ENCODE results near the gene KLKB1.

- TF ChIP-seq CTCF (IDR thresholded peaks at IDR 0.05), result no peak
- no peak for TF ChIP-seq POLR2AphosphoS5 (IDR thresholded peaks at IDR 0.05; ENCODE audit: low read depth, low read length)
- TF ChIP-seq SIN3A (IDR thresholded peaks at IDR 0.05; ENCODE audit: borderline replicate concordance, insufficient read depth, low read depth, low read length), result no peak
- TF ChIP-seq REST (IDR thresholded peaks at IDR 0.05; ENCODE audit: insufficient read depth in 1 of 2, low read depth in 2 of 2, low read length in 1 of 2), result no peak
- TF ChIP-seq TCF7L2 (IDR thresholded peaks at IDR 0.05; ENCODE audit: low read depth, low read length), result no peak
These were observed 66.9 kb downstream of the KLKB1 start for GRCh38 chr4:186294160-186294559.

All from Panc1 (cell line).